Keratinocyte (primary cell): ENCODE measurements around the gene NPTXR. TPM values are rescaled to one million over a fixed set of nuclear protein-coding genes. Genes with fewer than 3 reads are reported as not detected.

Experiments
- DNase-seq: peaks from one replicate; pipeline ENCODE4 v3.0.0-alpha.2; 2011; ENCODE audit warnings: low read depth, missing footprints, low spot score
- FAIRE-seq: peaks from 2 replicates; lab custom pipeline; 2011; peaks lifted over from hg19 to GRCh38; lab: Jason Lieb, UNC
- H2AFZ ChIP-seq: 2 replicates; pipeline ENCODE4 v1.6.0; 2012; ENCODE audit warnings: low read length, control low read depth, inconsistent platforms; ENCODE audit not compliant: control insufficient read depth
- H3K27ac ChIP-seq: 2 replicates; pipeline ENCODE4 v1.5.1; 2011; ENCODE audit warnings: low read length; ENCODE audit not compliant: control insufficient read depth, insufficient read depth
- H3K27me3 ChIP-seq: 3 replicates; pipeline ENCODE4 v1.6.0; 2011; ENCODE audit warnings: low read length; ENCODE audit not compliant: control insufficient read depth, insufficient read depth; ENCODE audit errors: extremely low read depth
- H3K36me3 ChIP-seq, 2 experiments: 2 replicates in 1 of 2; 3 replicates in 1 of 2; pipeline ENCODE4 v1.5.1; 2011; ENCODE audit warnings: low read length in 2 of 2, mild to moderate bottlenecking in 1 of 2; ENCODE audit not compliant: control insufficient read depth in 2 of 2, insufficient read depth in 2 of 2; ENCODE audit errors: extremely low read depth in 1 of 2
- H3K4me1 ChIP-seq: 3 replicates; pipeline ENCODE4 v1.5.1; 2011; ENCODE audit warnings: low read length; ENCODE audit not compliant: control insufficient read depth, insufficient read depth; ENCODE audit errors: extremely low read depth
- H3K4me2 ChIP-seq: 3 replicates; pipeline ENCODE4 v1.6.0; 2011; ENCODE audit warnings: low read depth, low read length; ENCODE audit not compliant: control insufficient read depth, insufficient read depth; ENCODE audit errors: extremely low read depth
- H3K4me3 ChIP-seq, 3 experiments: fragments of 200-600 bp in 1 of 3; sonication (generic) in 1 of 3; 2 replicates in 2 of 3; 3 replicates in 1 of 3; pipeline ENCODE4 v1.5.1; 2011 to 2016; ENCODE audit warnings: low read length in 3 of 3, mild to moderate bottlenecking in 3 of 3, control low read depth in 2 of 3, inconsistent platforms in 1 of 3, low read depth in 1 of 3, mixed read lengths in 1 of 3, mixed run types in 1 of 3, moderate library complexity in 1 of 3; ENCODE audit not compliant: control insufficient read depth in 2 of 3, insufficient read depth in 2 of 3; ENCODE audit errors: extremely low read depth in 1 of 3
- H3K79me2 ChIP-seq: 2 replicates; pipeline ENCODE4 v1.6.0; 2012; ENCODE audit warnings: low read length; ENCODE audit not compliant: control insufficient read depth, insufficient read depth
- H3K9ac ChIP-seq: 3 replicates; pipeline ENCODE4 v1.6.0; 2011; ENCODE audit warnings: low read length; ENCODE audit not compliant: control insufficient read depth, insufficient read depth; ENCODE audit errors: extremely low read depth
- H3K9me1 ChIP-seq: 3 replicates; pipeline ENCODE4 v1.6.0; 2011; ENCODE audit warnings: low read length; ENCODE audit not compliant: control insufficient read depth, insufficient read depth; ENCODE audit errors: extremely low read depth
- H3K9me3 ChIP-seq: 2 replicates; pipeline ENCODE4 v1.5.1; 2012; ENCODE audit warnings: low read depth, low read length; ENCODE audit not compliant: control insufficient read depth
- H4K20me1 ChIP-seq: 3 replicates; pipeline ENCODE4 v1.6.0; 2011; ENCODE audit warnings: low read length; ENCODE audit not compliant: control insufficient read depth, insufficient read depth; ENCODE audit errors: extremely low read depth
- EZH2 ChIP-seq: IDR thresholded peaks from one replicate; pipeline ENCODE4 v1.6.1; 2012; ENCODE audit warnings: inconsistent platforms, mild to moderate bottlenecking, low read length, moderate library complexity
- dilution Hi-C: fragments of 300-500 bp; cut with MboI; formaldehyde crosslinking; loops from one replicate; pipeline ENCODE4 v1.7.0; 2020; ENCODE audit warnings: low sequenced_read_pairs; ENCODE audit not compliant: extremely low pct_ligation_motif_present
- polyA plus RNA-seq, 5 experiments: library from polyadenylated mRNA; depleted of rRNA in 3 of 5; stranded (reverse) in 3 of 5; stranded (forward) in 1 of 5; unstranded in 1 of 5; fragments of >200 nt; gene quantifications; 1 replicate in 1 of 5; 2 replicates in 3 of 5; 3 replicates in 1 of 5; pipeline versions ENCODE4 v1.2.1 to v1.2.3, GENCODE V29; 2011 to 2012; ENCODE audit warnings: missing spikeins in 2 of 5, low read depth in 1 of 5, low replicate concordance in 1 of 5
- TF ChIP-seq, protein P1 (sequence below), 3 experiments: IDR thresholded peaks in 1 of 3; conservative IDR thresholded peaks in 1 of 3; optimal IDR thresholded peaks in 1 of 3; 2 replicates in 2 of 3; 3 replicates in 1 of 3; pipeline versions ENCODE3 to v1.5.1; 2011; ENCODE audit warnings: low read length in 3 of 3, mild to moderate bottlenecking in 3 of 3, moderate library complexity in 2 of 3, control low read depth in 1 of 3, inconsistent platforms in 1 of 3; ENCODE audit not compliant: insufficient read depth in 2 of 3; ENCODE audit errors: extremely low read depth in 1 of 3

Gene NPTXR
- polyA plus RNA-seq, 1 donor (not counting 4 experiments of a cell fraction or from before 2014, with no cell fraction given) = 0.03 TPM

DNA sequence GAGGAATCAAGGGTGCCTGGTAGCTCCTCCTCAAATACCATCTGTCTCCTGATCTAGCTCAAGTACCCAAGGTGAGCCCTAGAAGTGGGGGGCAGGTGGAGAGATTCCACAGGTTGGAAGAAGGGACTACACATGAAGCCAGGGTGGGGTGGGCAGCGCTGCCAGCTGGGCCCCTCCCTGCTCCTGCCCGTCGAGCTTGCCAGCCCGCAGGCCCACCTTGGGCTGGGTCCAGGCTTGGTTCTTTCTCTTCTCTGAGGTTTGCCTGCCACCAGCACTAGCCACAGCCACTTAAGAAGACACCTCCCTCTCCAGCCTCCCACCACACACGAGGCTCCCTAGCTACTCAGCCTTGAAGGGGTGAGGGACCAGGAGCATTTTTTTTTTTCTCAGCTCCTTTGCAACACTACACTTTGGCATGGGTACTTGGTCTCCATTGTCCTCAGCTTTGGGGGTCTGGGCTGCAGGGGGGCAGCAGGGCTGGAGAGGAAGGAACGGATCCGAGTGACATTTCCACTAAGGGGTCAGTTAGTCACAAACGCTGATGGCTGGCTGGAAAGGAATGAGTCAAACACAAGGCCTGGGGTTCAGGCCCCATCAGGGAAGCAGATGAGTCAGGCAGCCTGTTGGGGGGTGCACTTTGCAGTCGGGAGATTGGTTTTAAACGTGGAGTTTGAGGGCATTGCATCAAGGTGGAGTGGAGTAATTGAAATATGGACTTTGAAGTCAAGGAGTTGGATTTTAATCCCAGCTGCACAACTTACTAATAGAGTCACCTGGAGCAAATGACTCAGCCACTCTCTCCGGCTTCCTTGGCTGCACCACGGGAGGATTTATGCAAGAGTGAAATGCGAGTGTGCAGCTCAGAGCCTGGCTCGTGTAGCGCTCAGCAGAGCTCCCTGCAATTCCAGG is 7.4 kb upstream of the NPTXR start:
- Histone ChIP-seq H3K4me3 (no peak overlapping the region), H3K9ac (no peak overlapping the region), H3K27ac (no peak overlapping the region), H3K9me3 (no peaks in the 10 kb centered on the region), H3K27me3 (peaks cover 23% of the 10 kb centered on the region), H4K20me1 (peaks cover 2% of the 10 kb centered on the region), H2AFZ (no peak overlapping the region), H3K4me2 (no peak overlapping the region), H3K9me1 (no peaks in the 10 kb centered on the region), H3K4me1 (no peaks in the 10 kb centered on the region), H3K79me2 (no peaks in the 10 kb centered on the region), H3K36me3 (no peaks in the 10 kb centered on the region)
- TF ChIP-seq, protein P1, sequence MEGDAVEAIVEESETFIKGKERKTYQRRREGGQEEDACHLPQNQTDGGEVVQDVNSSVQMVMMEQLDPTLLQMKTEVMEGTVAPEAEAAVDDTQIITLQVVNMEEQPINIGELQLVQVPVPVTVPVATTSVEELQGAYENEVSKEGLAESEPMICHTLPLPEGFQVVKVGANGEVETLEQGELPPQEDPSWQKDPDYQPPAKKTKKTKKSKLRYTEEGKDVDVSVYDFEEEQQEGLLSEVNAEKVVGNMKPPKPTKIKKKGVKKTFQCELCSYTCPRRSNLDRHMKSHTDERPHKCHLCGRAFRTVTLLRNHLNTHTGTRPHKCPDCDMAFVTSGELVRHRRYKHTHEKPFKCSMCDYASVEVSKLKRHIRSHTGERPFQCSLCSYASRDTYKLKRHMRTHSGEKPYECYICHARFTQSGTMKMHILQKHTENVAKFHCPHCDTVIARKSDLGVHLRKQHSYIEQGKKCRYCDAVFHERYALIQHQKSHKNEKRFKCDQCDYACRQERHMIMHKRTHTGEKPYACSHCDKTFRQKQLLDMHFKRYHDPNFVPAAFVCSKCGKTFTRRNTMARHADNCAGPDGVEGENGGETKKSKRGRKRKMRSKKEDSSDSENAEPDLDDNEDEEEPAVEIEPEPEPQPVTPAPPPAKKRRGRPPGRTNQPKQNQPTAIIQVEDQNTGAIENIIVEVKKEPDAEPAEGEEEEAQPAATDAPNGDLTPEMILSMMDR (optimal IDR thresholded peaks at IDR 0.05 in 1 of 3, IDR thresholded peaks at IDR 0.05 in 1 of 3, conservative IDR thresholded peaks at IDR 0.05 in 1 of 3; ENCODE audit: extremely low read depth in 1 of 3, insufficient read depth in 2 of 3, low read length in 3 of 3) = no peak
- no peak for TF ChIP-seq EZH2
- dilution Hi-C loops = no loop called here
- no peak for DNase-seq
- peak; percentile 57 for FAIRE-seq

DNA sequence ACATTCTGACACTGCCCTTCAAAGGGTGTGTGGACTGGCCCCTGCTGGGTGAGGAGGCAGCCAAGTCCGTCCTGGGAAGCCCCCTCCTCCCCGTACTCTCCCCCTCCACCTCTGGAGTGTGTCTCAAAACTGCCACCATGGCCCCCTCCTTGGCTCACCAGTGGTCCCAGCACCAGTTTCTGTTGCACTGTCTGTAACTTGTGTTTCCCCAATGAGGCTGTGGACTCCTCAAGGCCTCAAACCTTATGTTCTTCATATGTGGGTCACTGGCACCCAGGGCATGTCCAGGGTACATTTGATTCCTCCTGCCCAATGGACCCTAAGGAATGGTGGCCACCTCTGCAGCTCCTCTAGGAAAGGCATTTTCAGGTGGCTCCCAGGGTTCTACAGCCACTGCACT is 6.6 kb upstream of the NPTXR start:
- H4K20me1 ChIP-seq = peaks cover 2% of the 10 kb centered on the region
- no peaks in the 10 kb centered on the region for H3K79me2 ChIP-seq
- dilution Hi-C loops = no loop called here
- no peak overlapping the region for H3K4me3 ChIP-seq
- H3K27me3 ChIP-seq = peaks cover 26% of the 10 kb centered on the region
- H3K9me3 ChIP-seq = no peaks in the 10 kb centered on the region
- H3K9me1 ChIP-seq = no peaks in the 10 kb centered on the region
- no peaks in the 10 kb centered on the region for H3K36me3 ChIP-seq
- no peak for DNase-seq
- H3K4me2 ChIP-seq = no peak overlapping the region
- TF ChIP-seq, protein P1 (optimal IDR thresholded peaks at IDR 0.05 in 1 of 3, IDR thresholded peaks at IDR 0.05 in 1 of 3, conservative IDR thresholded peaks at IDR 0.05 in 1 of 3; ENCODE audit: extremely low read depth in 1 of 3, insufficient read depth in 2 of 3, low read length in 3 of 3) = no peak
- TF ChIP-seq EZH2 = no peak
- no peak overlapping the region for H3K27ac ChIP-seq
- no peak overlapping the region for H3K9ac ChIP-seq
- no peak overlapping the region for H2AFZ ChIP-seq
- H3K4me1 ChIP-seq = no peaks in the 10 kb centered on the region
- FAIRE-seq = no peak
